HG02885 (cell line): Measurements from ENCODE around the gene HS3ST2.

Source experiments
- ATAC-seq: cut with Tn5 transposase; IDR thresholded peaks from one replicate; pipeline ENCODE4 v1.9.1; 2021; ENCODE audit warnings: mild to moderate bottlenecking; ENCODE audit not compliant: unreplicated experiment, poor library complexity

The HS3ST2 gene

GRCh38 chr16:22813948-22814710 lies at the start of gene HS3ST2:
Gene HS3ST2, plus strand, starts transcription at chr16:22814162. Its CDS starts 449 bp downstream, at chr16:22814611.
- no peak for ATAC-seq

GRCh38 chr16:22764662-22765327 lies 49.2 kb upstream of the HS3ST2 start:
- ATAC-seq = no peak

GRCh38 chr16:22765479-22765878 lies 48.5 kb upstream of the HS3ST2 start:
- no peak for ATAC-seq

- ATAC-seq = no peak
These were observed 43.1 kb upstream of the HS3ST2 start for GRCh38 chr16:22770866-22771265.

- ATAC-seq = no peak
These were observed 42.4 kb upstream of the HS3ST2 start for GRCh38 chr16:22771551-22771950.

GRCh38 chr16:22775220-22775922 lies 38.6 kb upstream of the HS3ST2 start:
- no peak for ATAC-seq

GRCh38 chr16:22781480-22781879 lies 32.5 kb upstream of the HS3ST2 start:
- no peak for ATAC-seq

GRCh38 chr16:22782314-22782713 lies 31.6 kb upstream of the HS3ST2 start:
- ATAC-seq = no peak

- no peak for ATAC-seq
These were observed 29.2 kb upstream of the HS3ST2 start for GRCh38 chr16:22784690-22785214.

- ATAC-seq = no peak
These were observed 28.4 kb upstream of the HS3ST2 start for GRCh38 chr16:22785552-22785951.

- no peak for ATAC-seq
These were observed 27.7 kb upstream of the HS3ST2 start for GRCh38 chr16:22786284-22786683.

GRCh38 chr16:22786691-22787090 lies 27.3 kb upstream of the HS3ST2 start:
- ATAC-seq = no peak

GRCh38 chr16:22787466-22788192 lies 26.3 kb upstream of the HS3ST2 start:
- no peak for ATAC-seq

- ATAC-seq = no peak
These were observed 25.8 kb upstream of the HS3ST2 start for GRCh38 chr16:22788193-22788530.

- no peak for ATAC-seq
These were observed 24.5 kb upstream of the HS3ST2 start for GRCh38 chr16:22789281-22789945.

GRCh38 chr16:22797551-22797950 lies 16.4 kb upstream of the HS3ST2 start:
- ATAC-seq = no peak

- no peak for ATAC-seq
These were observed 14.8 kb upstream of the HS3ST2 start for GRCh38 chr16:22799113-22799512.

GRCh38 chr16:22804893-22805292 lies 9.1 kb upstream of the HS3ST2 start:
- ATAC-seq = no peak

GRCh38 chr16:22805326-22805725 lies 8.6 kb upstream of the HS3ST2 start:
- no peak for ATAC-seq

GRCh38 chr16:22806811-22807210 lies 7.2 kb upstream of the HS3ST2 start:
- ATAC-seq = no peak
